HepG2 (cell line): Measurements from ENCODE around the gene TMEM238. TPM values are rescaled to one million over a fixed set of nuclear protein-coding genes. Genes with fewer than 3 reads are reported as not detected.

Experiments
- ATAC-seq: fragments of 200-7000 bp; cut with Tn5 transposase; 3 replicates; pipeline ENCODE4 v1.9.1; 2020; ENCODE audit warnings: mild to moderate bottlenecking, moderate library complexity
- BruUV-seq: library from RNA; stranded (reverse); fragments of 400-500 nt; replicated peaks from 2 replicates; lab custom pipeline; 2021; lab: Mats Ljungman, UMichigan
- CTCF ChIA-PET: fragments of 300-600 bp; formaldehyde crosslinking; extraction: SDS; loops from one replicate; lab custom pipeline; 2021; ENCODE audit warnings: low total read pairs, inconsistent platforms, low intra/inter-chr PET ratio; lab: Yijun Ruan, JAX
- POLR2A ChIA-PET: fragments of 350-600 bp; sonication (Branson Sonifier 250); formaldehyde crosslinking; loops from one replicate; lab custom pipeline; 2020; ENCODE audit warnings: antibody characterized with exemption, inconsistent platforms; lab: Yijun Ruan, JAX
- DNase-seq: peaks from one replicate; pipeline ENCODE4 v3.0.0-alpha.2; 2015; ENCODE audit warnings: low spot score
- FAIRE-seq: peaks from 3 replicates; lab custom pipeline; 2011; peaks lifted over from hg19 to GRCh38; lab: Jason Lieb, UNC
- H2AFZ ChIP-seq: one replicate; pipeline ENCODE4 v1.6.1; 2011; ENCODE audit warnings: low read length, inconsistent platforms
- H3K27ac ChIP-seq: fragments of 300-600 bp; 3 replicates; pipeline ENCODE4 v1.8.0; 2011; ENCODE audit warnings: mixed run types, mild to moderate bottlenecking, mixed read lengths, low read length, inconsistent platforms; ENCODE audit not compliant: insufficient read depth; ENCODE audit errors: extremely low read length
- H3K27me3 ChIP-seq, 2 experiments: fragments of 200-600 bp in 1 of 2; 2 replicates in 1 of 2; 3 replicates in 1 of 2; pipeline versions ENCODE4 v1.6.0 to v1.8.0; 2011; ENCODE audit warnings: low read length in 2 of 2, mild to moderate bottlenecking in 2 of 2, moderate library complexity in 2 of 2, inconsistent platforms in 1 of 2; ENCODE audit not compliant: insufficient read depth in 2 of 2, control insufficient read depth in 1 of 2
- H3K36me3 ChIP-seq, 2 experiments: fragments of 200-600 bp in 1 of 2; replicated peaks in 1 of 2; 2 replicates in 1 of 2; 3 replicates in 1 of 2; pipeline versions ENCODE4 v1.5.1 to v1.8.0; 2011; ENCODE audit warnings: low read length in 2 of 2, inconsistent platforms in 1 of 2; ENCODE audit not compliant: insufficient read depth in 2 of 2, control insufficient read depth in 1 of 2
- H3K4me1 ChIP-seq: 2 replicates; pipeline ENCODE4 v1.5.1; 2012; ENCODE audit warnings: low read length, inconsistent platforms; ENCODE audit not compliant: insufficient read depth
- H3K4me2 ChIP-seq: 2 replicates; pipeline ENCODE4 v1.6.0; 2011; ENCODE audit warnings: low read depth, low read length, inconsistent platforms
- H3K4me3 ChIP-seq, 3 experiments: fragments of 200-600 bp in 1 of 3; sonication (generic), shearing (Covaris generic) in 1 of 3; replicated peaks in 1 of 3; 2 replicates each; pipeline ENCODE4 v1.5.1; 2011 to 2016; ENCODE audit warnings: low read length in 3 of 3, inconsistent platforms in 2 of 3, low read depth in 2 of 3, mild to moderate bottlenecking in 2 of 3, control low read depth in 1 of 3, mixed read lengths in 1 of 3; ENCODE audit not compliant: insufficient read depth in 1 of 3
- H3K79me2 ChIP-seq: one replicate; pipeline ENCODE4 v1.6.1; 2011; ENCODE audit warnings: low read length, inconsistent platforms; ENCODE audit not compliant: insufficient read depth
- H3K9ac ChIP-seq: 2 replicates; pipeline ENCODE4 v1.6.0; 2011; ENCODE audit warnings: mild to moderate bottlenecking, low read depth, low read length, inconsistent platforms; ENCODE audit not compliant: insufficient read depth
- H3K9me3 ChIP-seq: 2 replicates; pipeline ENCODE4 v1.5.1; 2012; ENCODE audit warnings: mild to moderate bottlenecking, low read length
- H4K20me1 ChIP-seq: 2 replicates; pipeline ENCODE4 v1.6.0; 2011; ENCODE audit warnings: inconsistent platforms, mild to moderate bottlenecking, low read length, moderate library complexity; ENCODE audit not compliant: insufficient read depth
- BATF2 ChIP-seq: sonication (generic); formaldehyde crosslinking; IDR thresholded peaks from 2 replicates; pipeline ENCODE4 v1.8.0; 2022; ENCODE audit warnings: mild to moderate bottlenecking, missing genetic modification reagents, moderate library complexity
- HES4 ChIP-seq: sonication (generic); formaldehyde crosslinking; IDR thresholded peaks from 2 replicates; pipeline ENCODE4 v1.9.0; 2021; ENCODE audit warnings: mild to moderate bottlenecking, missing genetic modification reagents, borderline replicate concordance
- HNRNPK ChIP-seq: fragments of 200-400 bp; formaldehyde crosslinking; IDR thresholded peaks from 2 replicates; pipeline ENCODE4 v1.6.1; 2018; ENCODE audit warnings: low read length, low read depth, moderate library complexity, mild to moderate bottlenecking; ENCODE audit not compliant: poor library complexity, severe bottlenecking
- KLF12 ChIP-seq: sonication (generic); formaldehyde crosslinking; IDR thresholded peaks from 2 replicates; pipeline ENCODE4 v1.4.0; 2020; ENCODE audit warnings: missing genetic modification reagents, borderline replicate concordance
- MTERF4 ChIP-seq: sonication (generic); formaldehyde crosslinking; IDR thresholded peaks from 2 replicates; pipeline ENCODE4 v1.8.0; 2023; ENCODE audit warnings: mild to moderate bottlenecking, missing genetic modification reagents
- MXD1 ChIP-seq: sonication (generic); formaldehyde crosslinking; IDR thresholded peaks from 2 replicates; pipeline ENCODE4 v1.4.0; 2020; ENCODE audit warnings: mild to moderate bottlenecking, missing genetic modification reagents
- NCOA1 ChIP-seq: sonication (generic); formaldehyde crosslinking; IDR thresholded peaks from 2 replicates; pipeline ENCODE4 v1.9.0; 2021; ENCODE audit warnings: missing genetic modification reagents
- NR2F6 ChIP-seq, 2 experiments: IDR thresholded peaks; 2 replicates each; pipeline ENCODE4 v1.6.1; 2016; ENCODE audit warnings: antibody characterized with exemption in 1 of 2, mild to moderate bottlenecking in 1 of 2
- PITX1 ChIP-seq: sonication (generic); formaldehyde crosslinking; IDR thresholded peaks from 2 replicates; pipeline ENCODE4 v1.5.1; 2020; ENCODE audit warnings: mild to moderate bottlenecking, missing genetic modification reagents
- POLR2A ChIP-seq, 2 experiments: IDR thresholded peaks; 2 replicates each; pipeline ENCODE4 v1.6.1; 2011; ENCODE audit warnings: low read depth in 2 of 2, low read length in 2 of 2, mild to moderate bottlenecking in 1 of 2, moderate library complexity in 1 of 2; ENCODE audit not compliant: insufficient read depth in 1 of 2
- POLR2AphosphoS5 ChIP-seq: IDR thresholded peaks from 2 replicates; pipeline ENCODE4 v1.6.1; 2012; ENCODE audit warnings: low read depth, low read length
- POLR2G ChIP-seq: fragments of 200-400 bp; formaldehyde crosslinking; IDR thresholded peaks from 2 replicates; pipeline ENCODE4 v1.6.1; 2018; ENCODE audit warnings: mild to moderate bottlenecking, low read depth, low read length, moderate library complexity
- TARDBP ChIP-seq: sonication (generic); formaldehyde crosslinking; IDR thresholded peaks from 2 replicates; pipeline ENCODE4 v1.8.0; 2022; ENCODE audit warnings: mild to moderate bottlenecking, missing genetic modification reagents
- WIZ ChIP-seq: sonication (generic); formaldehyde crosslinking; IDR thresholded peaks from 2 replicates; pipeline ENCODE4 v1.5.1; 2020; ENCODE audit warnings: mild to moderate bottlenecking, missing genetic modification reagents
- ZBTB43 ChIP-seq: sonication (generic); formaldehyde crosslinking; conservative IDR thresholded peaks from 2 replicates; pipeline ENCODE4 v1.4.0; 2020; ENCODE audit warnings: missing genetic modification reagents
- ZNF383 ChIP-seq: sonication (generic); formaldehyde crosslinking; IDR thresholded peaks from 2 replicates; pipeline ENCODE4 v1.4.0; 2020; ENCODE audit warnings: missing genetic modification reagents, mild to moderate bottlenecking, borderline replicate concordance
- ZNF780A ChIP-seq: sonication (generic); formaldehyde crosslinking; IDR thresholded peaks from 2 replicates; pipeline ENCODE4 v1.8.0; 2022; ENCODE audit warnings: mild to moderate bottlenecking, missing genetic modification reagents, moderate library complexity
- ZNF781 ChIP-seq: sonication (generic); formaldehyde crosslinking; IDR thresholded peaks from 2 replicates; pipeline ENCODE4 v1.5.1; 2020; ENCODE audit warnings: borderline replicate concordance, mild to moderate bottlenecking, missing genetic modification reagents; ENCODE audit errors: not compliant biosample characterization
- WGBS: methylation state at CpG from one replicate; pipeline ENCODE4 v1.1.6; 2017; ENCODE audit warnings: low lambda C conversion rate; 5-methylcytosine and 5-hydroxymethylcytosine counted together
- in situ Hi-C: cut with HindIII; loops from 2 replicates; pipeline ENCODE4 v1.10.0; 2017; ENCODE audit warnings: low pct_unique_long_range_greater_than_20kb; ENCODE audit not compliant: extremely low pct_ligation_motif_present
- intact Hi-C: fragments of 100-400 bp; cut with micrococcal nuclease; formaldehyde crosslinking; loops from one replicate; pipeline ENCODE4 v1.10.0; 2022; ENCODE audit not compliant: unreplicated experiment
- polyA plus RNA-seq, 8 experiments: library from polyadenylated mRNA; depleted of rRNA in 3 of 8; stranded (reverse) in 7 of 8; unstranded in 1 of 8; fragments of >200 nt; fragmentation: Illumina TruSeq in 4 of 8; extraction: Trizol in 4 of 8; gene quantifications; 2 replicates each; pipeline versions ENCODE4 v1.2.1 to v1.2.3, GENCODE V29; 2011 to 2016; ENCODE audit warnings: low read depth in 4 of 8, missing spikeins in 1 of 8, mixed read lengths in 1 of 8; ENCODE audit not compliant: insufficient read depth in 1 of 8
- total RNA-seq, 5 experiments: library from RNA; depleted of rRNA; stranded (reverse); fragments of >200 nt; fragmentation: Illumina TruSeq; extraction: Trizol; gene quantifications; 2 replicates each; pipeline ENCODE4 v1.2.3, GENCODE V29; 2016; ENCODE audit warnings: low read depth in 1 of 5

The TMEM238 gene
- total and polyA plus RNA-seq, 2 of the 13 experiments (the other 11 are each of a cell fraction or from before 2014, with no cell fraction given), result not detected

GRCh38 chr19:55339889-55340783, 44.0 kb downstream of the TMEM238 start:
- no TSS peak for BruUV-seq
- FAIRE-seq (no peak), ATAC-seq (peak; percentile 0; the same call in 1 of the 3 replicates), DNase-seq (no peak)
- H3K4me3 ChIP-seq, result peak overlapping the region; percentile 82 to 99 (median 91)
- H2AFZ ChIP-seq, result no peak overlapping the region
- peak overlapping the region; percentile 81 for H3K4me2 ChIP-seq
- intact Hi-C loops, result loop anchor here (1.0 to 5.0 kb wide), 2 partner anchors 39 to 772 kb away; no protein-coding TSS in a partner anchor
- H4K20me1 ChIP-seq, result peaks cover 3% of the 10 kb centered on the region; the same call in 1 of the 2 replicates
- H3K79me2 ChIP-seq, result peaks cover 5% of the 10 kb centered on the region
- peaks cover 27% of the 10 kb centered on the region for H3K4me1 ChIP-seq
- in situ Hi-C loops, result no loop called here
- H3K9ac ChIP-seq, result peak overlapping the region; percentile 95
- WGBS, result 1% methylated on average over 17 of the region's 44 CpGs
- ChIA-PET CTCF (interaction anchor here (1.1 kb wide), 1 partner anchor 38 kb away, joined by 3 read pairs; no protein-coding TSS in a partner anchor), POLR2A (interaction anchor here (0.7 to 2.0 kb wide), 28 partner anchors 9 to 314 kb away, joined by 3 to 20 read pairs (median 4); partner anchors contain the start of genes DNAAF3, GARIN5B, HSPBP1 and ISOC2)
- H3K36me3 ChIP-seq, result peaks cover 2 to 7% of the 10 kb centered on the region in 2 experiments; a peak in 3 of 5 replicates
- H3K27me3 ChIP-seq, result no peaks in the 10 kb centered on the region; a peak in 1 of 5 replicates
- H3K9me3 ChIP-seq, result no peaks in the 10 kb centered on the region
- peak overlapping the region; percentile 75 for H3K27ac ChIP-seq
- TF ChIP-seq KLF12, result 0 out of 2 replicates have a peak, but pooled peaks have one; percentile 11
- TF ChIP-seq POLR2A (IDR thresholded peaks at IDR 0.05; ENCODE audit: insufficient read depth in 1 of 2, low read depth in 2 of 2, low read length in 2 of 2), result peak; percentile 56 to 75; a peak in 3 of 4 replicates
- TF ChIP-seq ZNF383, result no peak
- no peak for TF ChIP-seq TARDBP (CRISPR knock-in tag)
- TF ChIP-seq HES4 (CRISPR knock-in tag), result peak; percentile 78; the same call in 1 of the 2 replicates
- TF ChIP-seq PITX1 (CRISPR knock-in tag), result no peak
- no peak for TF ChIP-seq ZNF780A (CRISPR knock-in tag)
- peak; percentile 73; the same call in 1 of the 2 replicates for TF ChIP-seq POLR2AphosphoS5
- peak; percentile 74; the same call in 1 of the 2 replicates for TF ChIP-seq NCOA1 (CRISPR knock-in tag)
- no peak for TF ChIP-seq HNRNPK
- 0 out of 2 replicates have a peak, but pooled peaks have one; percentile 19 for TF ChIP-seq MTERF4 (CRISPR knock-in tag)
- TF ChIP-seq POLR2G, result peak; percentile 78
- TF ChIP-seq NR2F6 (IDR thresholded peaks at IDR 0.05), result 0 out of 2 replicates have a peak, but pooled peaks have one; percentile 28
- TF ChIP-seq NR2F6 (CRISPR knock-in tag; IDR thresholded peaks at IDR 0.05), result no peak
- no peak for TF ChIP-seq ZBTB43 (CRISPR knock-in tag)
- TF ChIP-seq ZNF781 (CRISPR knock-in tag), result no peak
- TF ChIP-seq MXD1 (CRISPR knock-in tag), result peak; percentile 62; the same call in 1 of the 2 replicates
- TF ChIP-seq WIZ (CRISPR knock-in tag), result no peak
- TF ChIP-seq BATF2 (CRISPR knock-in tag), result no peak
